GM10847 (cell line): ENCODE measurements around the gene FZR1.
A peak's percentile ranks its signal among the peaks of the same experiment; 100 is the strongest.

ENCODE experiments used
- POLR2A ChIP-seq: IDR thresholded peaks from 2 replicates; pipeline ENCODE4 v1.6.1; 2011; ENCODE audit not compliant: insufficient read length; ENCODE audit errors: extremely low read depth

FZR1 gene

GRCh38 chr19:3556423-3556977 lies 50.4 kb downstream of the FZR1 start:
- TF ChIP-seq POLR2A, result no peak

GRCh38 chr19:3556978-3557460 lies 50.9 kb downstream of the FZR1 start:
- no peak for TF ChIP-seq POLR2A

- peak; percentile 81 for TF ChIP-seq POLR2A
These were observed 51.5 kb downstream of the FZR1 start, which contains the start of gene MFSD12 for GRCh38 chr19:3557461-3558248. MFSD12 (minus strand) TSS chr19:3557586; CDS start chr19:3557403, 183 bp downstream.

- TF ChIP-seq POLR2A, result no peak
These were observed 57.8 kb downstream of the FZR1 start for GRCh38 chr19:3563709-3564524.

GRCh38 chr19:3565139-3565538 lies 59.0 kb downstream of the FZR1 start:
- no peak for TF ChIP-seq POLR2A

- TF ChIP-seq POLR2A, result no peak
These were observed 64.5 kb downstream of the FZR1 start for GRCh38 chr19:3570606-3571011.

- no peak for TF ChIP-seq POLR2A
These were observed 66.2 kb downstream of the FZR1 start for GRCh38 chr19:3572132-3572854.

GRCh38 chr19:3572855-3573161 lies 66.7 kb downstream of the FZR1 start, which contains the start of gene HMG20B:
HMG20B (plus strand) TSS chr19:3572944; CDS start chr19:3573310, 366 bp downstream.
- TF ChIP-seq POLR2A, result no peak

GRCh38 chr19:3573162-3573857 lies 67.2 kb downstream of the FZR1 start:
- no peak for TF ChIP-seq POLR2A

- no peak for TF ChIP-seq POLR2A
These were observed 67.9 kb downstream of the FZR1 start for GRCh38 chr19:3573858-3574637.

- no peak for TF ChIP-seq POLR2A
These were observed 69.2 kb downstream of the FZR1 start for GRCh38 chr19:3575260-3575741.

GRCh38 chr19:3575949-3576673 lies 70.0 kb downstream of the FZR1 start:
- no peak for TF ChIP-seq POLR2A
